ENCODE data around the gene NLRC5.
A peak's percentile ranks its signal among the peaks of the same experiment; 100 is the strongest.

The NLRC5 gene

GRCh38 chr16:57043248-57043647 lies 53.9 kb downstream of the NLRC5 start:
- no peak for TF ChIP-seq GATA3 (IDR thresholded peaks at IDR 0.05; ENCODE audit: low read depth, low read length)
- no peak for TF ChIP-seq GATA2 (IDR thresholded peaks at IDR 0.05; ENCODE audit: low read depth, low read length)

GRCh38 chr16:57044931-57045693 lies 55.8 kb downstream of the NLRC5 start:
- TF ChIP-seq GATA2 (IDR thresholded peaks at IDR 0.05; ENCODE audit: low read depth, low read length) (no peak), GATA3 (IDR thresholded peaks at IDR 0.05; ENCODE audit: low read depth, low read length) (no peak)

- TF ChIP-seq GATA3 (IDR thresholded peaks at IDR 0.05; ENCODE audit: low read depth, low read length) (no peak), GATA2 (IDR thresholded peaks at IDR 0.05; ENCODE audit: low read depth, low read length) (no peak)
Observed at GRCh38 chr16:57045694-57046381, 56.5 kb downstream of the NLRC5 start.

GRCh38 chr16:57048095-57048494 lies 58.7 kb downstream of the NLRC5 start:
- TF ChIP-seq GATA2 (IDR thresholded peaks at IDR 0.05; ENCODE audit: low read depth, low read length) = no peak
- no peak for TF ChIP-seq GATA3 (IDR thresholded peaks at IDR 0.05; ENCODE audit: low read depth, low read length)

- TF ChIP-seq GATA3 (IDR thresholded peaks at IDR 0.05; ENCODE audit: low read depth, low read length) (no peak), GATA2 (IDR thresholded peaks at IDR 0.05; ENCODE audit: low read depth, low read length) (no peak)
Observed at GRCh38 chr16:57049678-57050077, 60.3 kb downstream of the NLRC5 start.

- no peak for TF ChIP-seq GATA3 (IDR thresholded peaks at IDR 0.05; ENCODE audit: low read depth, low read length)
- no peak for TF ChIP-seq GATA2 (IDR thresholded peaks at IDR 0.05; ENCODE audit: low read depth, low read length)
Observed at GRCh38 chr16:57051696-57052228, 62.4 kb downstream of the NLRC5 start.

- TF ChIP-seq GATA3 (IDR thresholded peaks at IDR 0.05; ENCODE audit: low read depth, low read length) = no peak
- no peak for TF ChIP-seq GATA2 (IDR thresholded peaks at IDR 0.05; ENCODE audit: low read depth, low read length)
Observed at GRCh38 chr16:57053206-57053605, 63.8 kb downstream of the NLRC5 start.

GRCh38 chr16:57054338-57054737 lies 65.0 kb downstream of the NLRC5 start:
- TF ChIP-seq GATA3 (IDR thresholded peaks at IDR 0.05; ENCODE audit: low read depth, low read length) (no peak), GATA2 (IDR thresholded peaks at IDR 0.05; ENCODE audit: low read depth, low read length) (0 out of 2 replicates have a peak, but pooled peaks have one; percentile 9)

- no peak for TF ChIP-seq GATA2 (IDR thresholded peaks at IDR 0.05; ENCODE audit: low read depth, low read length)
- TF ChIP-seq GATA3 (IDR thresholded peaks at IDR 0.05; ENCODE audit: low read depth, low read length) = no peak
Observed at GRCh38 chr16:57054771-57055170, 65.4 kb downstream of the NLRC5 start.

- TF ChIP-seq GATA3 (IDR thresholded peaks at IDR 0.05; ENCODE audit: low read depth, low read length) (no peak), GATA2 (IDR thresholded peaks at IDR 0.05; ENCODE audit: low read depth, low read length) (no peak)
Observed at GRCh38 chr16:57055671-57056070, 66.3 kb downstream of the NLRC5 start.

- no peak for TF ChIP-seq GATA2 (IDR thresholded peaks at IDR 0.05; ENCODE audit: low read depth, low read length)
- no peak for TF ChIP-seq GATA3 (IDR thresholded peaks at IDR 0.05; ENCODE audit: low read depth, low read length)
Observed at GRCh38 chr16:57058291-57058861, 69.0 kb downstream of the NLRC5 start.

GRCh38 chr16:57060323-57061083 lies 71.1 kb downstream of the NLRC5 start:
- TF ChIP-seq GATA2 (IDR thresholded peaks at IDR 0.05; ENCODE audit: low read depth, low read length) (no peak), GATA3 (IDR thresholded peaks at IDR 0.05; ENCODE audit: low read depth, low read length) (no peak)

- TF ChIP-seq GATA3 (IDR thresholded peaks at IDR 0.05; ENCODE audit: low read depth, low read length) (no peak), GATA2 (IDR thresholded peaks at IDR 0.05; ENCODE audit: low read depth, low read length) (no peak)
Observed at GRCh38 chr16:57061084-57061905, 71.9 kb downstream of the NLRC5 start.

All from SH-SY5Y (cell line).